ENCODE results near the gene CSNK1E.

GRCh38 chr22:38269466-38269865 is 47.8 kb downstream of the CSNK1E start:
- TF ChIP-seq CTCF (IDR thresholded peaks at IDR 0.05; ENCODE audit: insufficient read depth, low read length, poor library complexity, severe bottlenecking), result no peak
- no peak for TF ChIP-seq EZH2phosphoT487 (conservative IDR thresholded peaks at IDR 0.05; ENCODE audit: low read length)
